Stimulated activated CD4-positive, alpha-beta T cell treated with anti-CD3 and anti-CD28 coated beads, Interleukin-1b, Interleukin-23, amount 100 ng/mL, for 4 hours (primary cell): Measurements from ENCODE around the gene PPIG.
"Not testable (repeated sequence)": the region's sequence is repeated elsewhere in the genome, so short reads cannot be mapped to it uniquely, and the experiment has no call there.

ENCODE experiments used
- DNase-seq, 2 donors: peaks; one replicate each; pipeline ENCODE4 v3.0.0-alpha.2; 2020; ENCODE audit warnings: low read depth in 2 of 2

PPIG gene

DNA sequence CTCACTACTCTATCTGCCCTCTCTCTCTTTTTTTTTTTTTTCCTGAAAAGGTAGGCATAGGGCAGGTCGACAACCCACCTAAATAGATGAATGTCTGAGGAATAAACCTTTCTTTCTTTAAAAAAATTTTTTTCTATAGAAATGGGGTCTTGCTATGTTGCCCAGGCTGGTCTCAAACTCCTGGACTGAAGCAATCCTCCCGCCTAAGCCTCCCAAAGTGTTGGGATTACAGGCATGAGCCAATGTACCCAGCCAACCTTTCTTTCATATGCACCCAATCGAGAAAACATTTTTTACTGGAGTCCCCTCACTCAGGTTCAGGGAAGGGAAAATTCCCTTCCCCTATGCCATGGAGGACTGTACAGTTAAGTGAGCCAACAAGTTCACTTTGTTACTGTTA is 79.1 kb downstream of the PPIG start:
- DNase-seq, result no peak

- DNase-seq, result no peak
Measured at GRCh38 chr2:169664600-169664977, 80.4 kb downstream of the PPIG start.

GRCh38 chr2:169664978-169665930 is 81.1 kb downstream of the PPIG start:
- DNase-seq, result no peak

- DNase-seq, result no peak
Measured at GRCh38 chr2:169667583-169667982, 83.4 kb downstream of the PPIG start.

- no peak for DNase-seq
Measured at GRCh38 chr2:169670215-169670651, 86.1 kb downstream of the PPIG start.

DNA sequence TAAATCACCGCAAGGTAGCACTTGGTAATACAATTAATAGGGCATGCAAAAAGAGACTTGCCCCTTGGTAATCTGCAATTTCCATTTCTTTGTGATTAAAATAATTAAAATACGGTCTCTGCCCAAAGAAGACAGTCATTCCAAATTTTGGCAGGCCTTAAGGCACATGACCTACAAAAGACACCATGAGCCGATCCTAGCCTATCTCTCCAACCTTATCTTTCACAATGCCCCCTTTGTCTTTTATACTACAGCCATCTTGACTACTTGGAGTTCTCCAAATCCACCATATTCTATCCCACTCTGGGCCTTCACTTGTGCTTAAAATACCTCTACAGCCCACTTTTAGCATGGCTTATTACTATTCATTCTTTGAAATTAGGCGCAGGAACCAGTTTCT is 86.8 kb downstream of the PPIG start:
- DNase-seq, result no peak

GRCh38 chr2:169672406-169672805 is 88.3 kb downstream of the PPIG start:
- no peak for DNase-seq

- no peak for DNase-seq
Measured at GRCh38 chr2:169673106-169673505, 89.0 kb downstream of the PPIG start.

DNA sequence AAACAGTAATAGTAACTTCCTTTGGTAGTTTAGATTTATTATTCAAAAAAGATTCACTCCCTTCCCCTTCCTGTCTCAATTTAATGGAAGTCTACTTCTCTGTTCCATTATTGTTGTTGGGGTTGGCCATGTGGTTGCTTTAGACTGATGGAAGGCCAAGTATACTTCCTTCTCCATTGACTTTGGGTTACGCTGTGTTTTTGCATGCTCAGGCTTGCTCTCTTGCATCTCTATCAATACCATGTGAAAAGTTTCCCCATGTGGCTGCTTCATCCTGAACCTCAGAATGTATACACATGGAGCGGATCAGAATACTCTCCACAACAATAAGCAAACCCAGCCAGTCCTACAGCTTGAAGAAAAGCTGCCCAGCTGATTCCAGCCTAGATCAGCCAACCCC is 89.8 kb downstream of the PPIG start:
- DNase-seq, result no peak

GRCh38 chr2:169676357-169676756 is 92.2 kb downstream of the PPIG start:
- DNase-seq, result no peak

- no peak for DNase-seq
Measured at GRCh38 chr2:169676850-169677249, 92.7 kb downstream of the PPIG start.

DNA sequence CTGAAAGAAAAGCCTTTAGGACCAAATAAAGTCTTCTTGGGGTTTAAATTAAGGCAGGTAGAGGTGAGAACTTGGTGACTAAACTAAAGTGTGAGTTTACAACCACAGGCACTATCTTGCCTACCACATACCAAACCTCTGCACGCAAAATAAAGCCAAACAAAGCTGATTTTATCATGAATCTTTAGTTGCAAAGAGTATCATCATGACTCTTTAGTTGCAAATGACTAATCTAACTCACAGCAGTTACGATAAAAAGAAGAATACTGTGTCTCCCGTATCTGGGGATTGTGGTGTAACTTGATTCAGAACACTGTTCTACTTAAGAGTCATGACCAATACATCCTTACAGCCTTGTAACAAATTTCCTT is 98.9 kb downstream of the PPIG start:
- no peak for DNase-seq

DNA sequence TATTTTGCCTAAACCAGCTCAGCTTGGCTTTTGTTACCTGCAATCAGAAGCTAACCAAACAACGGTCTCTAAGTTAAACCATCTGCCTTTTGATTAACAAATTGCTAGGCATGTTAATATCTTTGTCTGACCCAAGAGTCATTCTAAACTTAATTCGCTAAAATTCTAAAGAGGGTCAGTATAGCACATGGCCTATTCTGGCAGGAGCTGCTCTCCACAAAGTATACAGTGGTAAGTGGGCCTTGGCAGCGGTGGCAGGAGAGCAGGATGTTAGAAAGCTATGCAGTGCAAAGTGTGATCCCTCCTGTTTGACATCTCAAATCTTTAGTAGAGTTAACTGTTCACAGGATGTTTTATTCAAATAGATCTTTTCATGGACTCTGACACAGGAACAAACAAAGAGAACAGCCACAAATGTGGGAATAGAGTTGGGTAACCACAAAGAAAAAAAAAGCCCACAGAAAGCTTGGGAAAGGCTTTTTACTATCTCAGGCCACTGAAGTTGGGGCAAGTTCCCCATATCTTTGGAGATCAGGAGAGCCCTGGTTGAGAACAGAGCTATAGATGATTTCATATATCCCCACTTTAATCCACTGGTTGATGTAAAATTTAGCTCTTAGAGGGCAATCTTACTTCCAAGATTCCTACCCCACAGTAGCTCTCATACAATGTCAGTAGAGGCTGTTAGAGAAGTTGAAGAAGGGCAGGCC is 99.4 kb downstream of the PPIG start:
- no peak for DNase-seq

GRCh38 chr2:169684135-169684565 is 100.0 kb downstream of the PPIG start:
- no peak for DNase-seq

- DNase-seq, result not testable (repeated sequence)
Measured at GRCh38 chr2:169684712-169685111, 100.6 kb downstream of the PPIG start.

- DNase-seq, result not testable (repeated sequence)
Measured at GRCh38 chr2:169686825-169687224, 102.7 kb downstream of the PPIG start.

- DNase-seq, result not testable (repeated sequence)
Measured at GRCh38 chr2:169687943-169688342, 103.8 kb downstream of the PPIG start.

GRCh38 chr2:169690958-169691357 is 106.8 kb downstream of the PPIG start:
- DNase-seq, result no peak
